Measurements from ENCODE around the gene PRKCE.

PRKCE gene

DNA sequence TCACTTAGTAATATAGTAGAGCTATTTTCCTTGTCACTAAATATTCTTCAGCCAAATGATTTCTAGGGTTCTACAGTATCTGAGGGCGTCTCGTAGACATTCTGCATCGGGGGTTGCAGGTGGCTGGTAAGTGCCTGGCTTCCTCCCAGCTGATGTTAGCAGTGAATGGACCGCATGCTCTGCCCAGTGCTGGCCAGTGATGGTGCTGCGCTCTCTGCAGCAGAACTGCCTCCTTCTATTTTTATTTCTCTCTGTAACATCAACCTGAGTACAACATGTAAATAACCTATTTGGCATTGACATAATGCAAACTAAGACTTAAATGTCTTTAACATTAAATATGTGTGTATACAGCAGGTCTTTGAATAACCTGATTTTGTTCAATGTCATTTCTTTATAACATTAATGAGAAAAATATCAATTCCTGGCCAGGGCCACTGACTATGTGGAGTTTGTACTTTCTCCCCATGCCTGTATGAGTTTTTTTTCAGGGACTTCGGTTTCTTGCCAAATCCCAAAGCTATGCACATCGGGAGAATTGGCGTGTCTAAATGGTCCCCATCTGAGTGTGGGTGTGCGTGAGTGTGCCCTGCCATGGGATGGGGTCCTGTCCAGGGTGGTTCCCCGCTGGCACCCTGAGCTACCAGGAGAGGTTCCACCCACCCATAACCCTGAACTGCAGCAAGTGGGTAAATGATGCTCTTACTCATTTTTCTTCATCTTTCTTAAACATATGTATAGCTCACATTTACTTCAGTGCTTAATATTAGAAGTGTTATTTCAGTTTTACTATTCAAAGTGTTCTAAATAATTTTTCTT is 367.5 kb downstream of the PRKCE start:
- DNase-seq (ENCODE audit: low read depth): no peak

DNA sequence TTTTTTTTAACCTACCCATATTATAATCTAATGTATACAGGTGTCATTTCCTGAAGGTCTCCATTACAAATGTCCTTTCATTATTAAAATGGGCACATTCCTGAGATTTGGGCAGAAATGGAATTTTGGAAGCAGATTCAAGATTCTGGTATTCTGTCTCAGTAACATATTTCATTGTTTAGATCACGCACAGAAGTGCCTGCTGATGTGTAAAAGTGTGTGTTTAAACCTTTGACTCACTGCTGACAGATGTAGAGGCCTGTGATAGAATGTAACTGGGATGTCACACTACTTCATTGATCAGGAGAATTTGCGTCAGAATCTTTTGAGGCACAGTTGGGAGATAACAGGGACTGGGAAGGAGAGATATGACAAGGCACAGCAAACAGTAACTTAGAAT is 368.9 kb downstream of the PRKCE start:
- no peak for DNase-seq (ENCODE audit: low read depth)

DNA sequence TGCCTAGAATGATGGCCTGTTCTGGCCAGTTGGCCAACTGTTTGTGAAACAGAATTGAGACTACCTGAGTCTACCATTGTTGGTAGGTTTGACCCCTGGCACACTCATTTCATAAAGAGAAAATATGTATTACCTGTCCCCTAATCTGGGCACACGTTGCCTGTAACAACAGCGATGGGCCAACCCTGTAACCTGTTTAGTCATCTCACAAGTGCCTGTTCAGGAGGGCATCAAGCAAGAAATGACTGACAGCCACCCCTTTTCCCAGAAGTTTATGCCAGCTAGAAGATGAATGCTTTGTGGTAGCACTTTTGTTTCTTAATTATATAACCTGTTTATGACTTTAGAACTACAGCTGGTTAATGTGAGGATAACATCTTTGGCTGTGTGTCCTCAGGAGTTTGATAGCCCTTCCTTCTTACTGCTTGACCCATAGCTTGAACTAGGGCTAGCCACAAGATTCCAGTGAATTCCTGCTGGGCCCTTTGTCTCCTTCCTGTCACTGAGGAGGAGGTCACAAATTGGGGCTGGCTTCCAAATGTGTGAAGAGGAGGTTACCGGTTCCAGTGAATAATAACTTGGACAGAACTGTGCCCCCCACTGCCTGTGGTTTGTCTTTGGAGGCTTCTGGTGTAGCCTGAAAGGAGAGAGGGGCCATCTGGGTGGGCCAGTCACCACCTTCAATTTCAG is 371.8 kb downstream of the PRKCE start:
- DNase-seq (ENCODE audit: low read depth): no peak

DNA sequence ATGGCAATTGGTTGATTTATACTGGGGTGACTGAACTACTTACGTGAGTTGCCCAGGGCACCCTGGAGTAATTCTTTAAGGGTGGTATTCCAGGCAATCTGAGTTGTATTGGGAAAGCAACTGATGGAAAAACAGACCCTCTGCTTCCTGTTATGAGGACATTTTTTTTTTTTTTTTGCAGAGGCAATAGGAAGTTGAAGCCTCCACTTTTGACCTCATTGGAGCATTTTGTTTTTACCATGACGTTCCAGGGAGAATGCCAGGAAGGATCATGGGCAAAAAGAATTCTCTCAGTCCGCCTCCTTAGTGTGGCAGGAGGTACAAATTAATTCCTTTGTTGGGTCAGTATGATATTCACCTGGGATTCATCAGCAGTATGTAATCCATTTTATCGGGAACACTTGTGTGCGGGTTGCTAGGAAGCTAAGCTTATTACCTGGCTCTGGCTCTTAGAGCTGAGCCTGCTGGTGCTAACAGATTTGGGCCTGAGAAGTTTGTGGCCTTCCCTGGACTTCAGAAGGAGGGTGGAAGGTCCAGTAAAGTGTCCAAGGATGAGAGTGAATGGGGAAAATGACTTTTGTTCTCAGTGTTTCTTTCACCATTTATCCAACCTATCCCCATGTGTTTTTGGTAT is 372.8 kb downstream of the PRKCE start:
- DNase-seq (ENCODE audit: low read depth): no peak

DNA sequence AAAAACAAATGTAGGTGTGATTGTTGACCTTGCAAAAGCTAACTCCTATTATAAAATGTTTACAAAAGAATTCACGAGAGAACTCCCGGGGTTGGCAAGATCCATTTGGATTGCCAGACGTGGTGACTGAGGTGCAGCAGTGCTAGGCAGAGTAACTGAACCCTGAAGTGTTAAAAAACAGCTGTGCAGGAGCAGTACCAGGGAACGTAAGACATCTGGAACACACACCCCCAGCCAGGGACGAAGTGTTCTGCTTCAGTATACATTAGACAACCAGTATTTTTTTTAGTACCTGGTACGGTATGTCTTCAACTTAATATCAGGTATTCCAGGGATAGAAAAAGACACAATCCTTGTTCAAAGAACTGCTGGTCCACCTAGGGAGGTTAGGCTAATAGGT is 373.6 kb downstream of the PRKCE start:
- DNase-seq (ENCODE audit: low read depth): no peak

DNA sequence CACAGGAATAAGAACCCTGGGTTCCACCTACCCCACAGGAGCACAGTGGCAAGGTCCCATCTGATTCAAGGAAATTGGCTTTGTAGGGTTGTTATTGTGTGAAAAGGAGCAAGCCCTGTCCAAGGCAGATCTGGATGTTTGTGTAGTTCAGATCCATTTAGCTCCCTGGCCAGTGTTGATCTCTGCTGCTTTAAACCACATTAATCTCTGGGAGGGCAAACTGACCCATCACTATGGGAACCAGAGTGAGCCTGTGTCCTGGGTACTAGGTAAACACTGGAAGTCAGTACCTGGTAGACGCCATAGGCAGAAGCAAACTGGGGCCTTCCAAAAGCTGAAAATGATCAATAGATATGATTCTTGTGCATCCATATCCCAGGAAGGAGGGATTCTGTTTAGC is 374.2 kb downstream of the PRKCE start:
- DNase-seq (ENCODE audit: low read depth): no peak

DNA sequence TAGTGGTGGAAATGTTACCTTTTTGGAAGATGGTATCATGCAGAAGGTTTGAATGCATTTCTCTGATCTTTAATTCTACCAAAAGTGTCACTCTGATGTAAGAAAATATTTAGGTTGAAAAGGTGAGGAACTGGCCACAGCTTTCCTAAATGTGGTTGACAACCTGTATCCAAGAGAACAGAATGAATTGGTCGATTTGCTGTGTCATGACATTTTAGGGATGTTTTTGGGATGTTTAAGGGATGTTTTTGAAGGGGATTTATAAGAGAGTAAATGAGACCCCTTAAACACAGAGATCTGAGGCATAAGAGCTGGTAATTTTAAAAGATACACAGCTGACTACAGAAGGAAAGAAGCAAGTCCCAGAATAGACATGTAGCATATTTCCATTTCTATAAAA is 375.0 kb downstream of the PRKCE start:
- no peak for DNase-seq (ENCODE audit: low read depth)

DNA sequence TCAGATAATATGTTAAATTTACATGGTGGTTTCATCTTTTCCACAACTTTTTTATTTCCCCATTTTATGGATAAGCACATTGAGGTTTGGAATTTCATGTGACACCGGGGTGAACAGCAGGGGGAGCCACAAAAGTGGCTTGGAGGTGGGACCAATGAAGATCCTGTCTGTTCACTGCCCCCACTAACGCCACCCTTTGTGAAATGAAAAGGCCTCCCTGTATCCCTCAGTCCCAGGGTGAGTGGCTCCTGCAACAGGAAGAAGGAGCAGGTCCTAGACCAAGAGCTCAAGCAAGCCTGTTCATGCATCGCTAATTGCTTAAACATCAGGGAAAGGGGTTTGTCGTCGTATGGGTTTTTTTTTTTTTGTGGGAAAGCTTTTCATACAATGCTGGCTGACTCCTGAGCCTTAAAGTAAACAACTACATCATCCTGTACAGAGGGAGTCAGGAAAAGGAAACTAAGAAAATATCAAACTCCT is 377.9 kb downstream of the PRKCE start:
- no peak for DNase-seq (ENCODE audit: low read depth)

DNA sequence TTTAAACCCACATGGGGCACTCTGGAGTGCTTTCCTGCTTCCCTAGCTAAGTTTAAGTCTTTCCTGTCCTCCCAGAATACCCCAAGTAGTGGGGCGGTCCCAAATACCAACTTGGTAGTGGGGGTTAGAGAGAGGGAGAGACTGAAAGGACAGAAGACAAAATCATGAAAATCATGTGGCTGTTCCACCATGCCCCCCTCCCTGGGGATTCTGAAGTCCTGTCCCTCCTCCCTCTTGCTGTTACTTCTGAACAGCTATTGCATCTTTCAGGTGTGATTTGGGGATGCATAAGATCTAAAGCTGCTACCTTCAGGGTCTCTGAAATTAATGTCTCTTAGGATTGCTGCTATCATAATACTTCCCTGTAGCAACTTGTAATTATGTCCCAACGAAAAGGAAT is 378.9 kb downstream of the PRKCE start:
- DNase-seq (ENCODE audit: low read depth): no peak

DNA sequence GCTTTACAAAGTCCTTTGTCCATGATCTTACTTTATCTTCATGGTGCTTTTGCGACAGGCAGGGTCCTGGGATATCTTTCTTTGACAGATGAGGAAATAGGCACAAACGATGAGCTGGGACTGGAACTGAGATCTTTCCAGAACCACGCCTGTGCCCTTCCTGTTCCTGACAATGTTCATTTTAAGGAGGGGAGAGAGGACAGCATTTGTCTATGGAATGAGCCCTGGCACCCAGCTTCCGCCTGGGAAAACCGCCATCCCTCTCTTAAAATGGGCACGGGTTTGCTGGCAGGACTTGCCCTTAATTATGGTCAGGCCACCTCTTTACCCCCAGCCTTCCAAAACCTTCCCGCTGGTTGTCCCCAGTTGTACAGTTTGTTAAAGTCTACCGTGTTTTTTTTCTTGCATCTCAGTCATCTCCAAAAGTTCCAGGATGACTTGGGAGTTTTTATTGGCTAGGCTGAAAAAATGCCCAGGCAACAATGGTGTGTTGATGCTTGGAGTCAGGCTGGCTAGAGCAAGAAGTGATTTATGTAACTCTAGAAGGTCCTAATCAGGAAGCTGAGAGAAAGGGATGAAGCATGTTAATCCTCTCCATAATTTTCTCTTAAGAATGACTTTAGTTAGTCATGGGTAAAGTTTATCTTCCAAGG is 380.8 kb downstream of the PRKCE start:
- DNase-seq (ENCODE audit: low read depth): no peak

DNA sequence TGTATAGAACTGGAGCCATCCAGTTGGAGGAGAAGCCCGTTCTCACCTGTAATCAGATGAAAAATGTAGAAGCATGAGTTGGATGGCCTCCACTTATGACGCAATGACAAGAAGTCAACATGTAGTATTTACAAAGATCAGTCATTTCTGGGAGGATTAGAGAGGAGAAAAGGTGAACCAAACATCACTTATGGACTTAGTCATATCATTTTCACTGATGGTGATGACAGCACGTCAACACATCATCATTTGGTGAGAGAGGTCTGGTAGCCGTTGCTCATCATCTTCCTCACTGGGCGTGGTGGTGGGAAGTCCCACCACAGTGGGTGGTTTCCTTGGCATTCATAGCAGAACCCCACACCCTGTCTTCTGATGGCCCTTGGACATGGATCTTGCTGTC is 381.5 kb downstream of the PRKCE start:
- DNase-seq (ENCODE audit: low read depth): no peak

DNA sequence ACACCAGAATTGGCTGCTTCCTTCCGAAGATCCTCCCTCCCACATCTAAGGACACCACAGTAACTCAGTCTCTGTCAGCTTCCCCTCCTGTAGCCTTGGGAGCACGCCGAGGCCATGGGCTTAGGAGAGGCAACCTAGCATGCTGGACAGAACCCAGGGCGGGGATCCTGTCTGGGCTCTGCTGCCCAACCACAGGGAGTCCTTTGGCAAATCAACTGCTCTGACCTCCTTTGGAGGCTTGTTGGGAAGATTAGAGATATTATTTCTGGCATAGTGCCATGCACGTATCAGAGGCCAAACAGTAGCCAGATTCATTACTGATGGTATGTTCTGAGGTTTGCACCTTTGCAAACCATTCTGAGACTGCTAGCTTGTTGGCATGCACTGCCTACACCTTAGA is 383.1 kb downstream of the PRKCE start:
- DNase-seq (ENCODE audit: low read depth): no peak

DNA sequence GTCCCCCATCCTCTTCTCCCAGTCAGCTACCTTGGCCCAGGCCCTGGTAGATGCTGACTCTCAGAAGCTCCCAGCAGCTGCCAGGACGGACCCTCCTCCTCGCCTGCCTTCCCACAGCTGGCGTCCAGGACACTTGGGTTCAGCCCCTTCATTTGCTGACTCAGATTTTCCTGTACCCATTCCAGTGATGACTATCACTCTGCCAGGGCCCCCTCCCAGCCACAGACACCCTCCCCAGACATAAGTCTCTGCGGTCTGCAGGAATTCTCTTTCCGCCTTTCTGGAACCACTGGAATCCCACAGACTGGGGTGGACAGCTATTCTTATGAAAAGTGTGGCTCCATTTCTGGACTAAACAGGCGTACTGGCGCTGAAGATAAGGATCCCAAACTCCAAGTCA is 385.5 kb downstream of the PRKCE start:
- no peak for DNase-seq (ENCODE audit: low read depth)

DNA sequence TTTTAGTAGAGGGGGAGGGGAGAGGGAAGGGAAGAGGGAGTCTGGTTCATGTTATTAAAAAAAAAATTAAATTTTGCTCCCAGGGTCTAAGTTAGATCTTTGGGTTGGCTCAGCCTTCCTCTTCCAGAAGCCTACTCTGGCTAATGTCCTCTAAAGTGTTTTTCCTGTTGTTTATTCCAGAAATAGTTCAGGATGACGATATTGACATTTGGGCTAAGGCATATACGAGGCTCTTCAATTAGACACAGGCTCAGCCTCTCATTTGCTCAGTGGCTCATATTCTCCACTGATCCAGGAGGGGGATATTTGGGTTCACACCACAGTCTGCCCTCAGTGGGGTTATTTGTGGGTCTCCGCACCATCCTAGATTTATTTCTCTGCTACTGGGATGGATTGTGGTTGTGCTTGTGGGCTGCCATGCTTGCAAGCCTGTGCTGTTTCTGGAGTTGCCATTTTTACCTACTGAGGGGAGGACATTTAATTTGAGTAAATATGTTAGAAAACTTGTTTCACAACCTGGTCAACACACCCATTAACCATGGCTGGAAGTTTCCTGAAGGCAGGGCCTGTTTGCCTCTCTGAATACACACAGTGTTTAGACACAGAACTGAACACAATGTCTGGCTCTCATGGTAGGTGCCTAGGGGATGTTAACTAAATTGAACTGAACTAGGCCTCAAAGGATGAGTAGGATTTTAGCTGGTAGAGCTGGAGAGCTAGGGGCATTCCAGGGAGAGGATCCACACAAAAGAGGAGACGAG is 388.2 kb downstream of the PRKCE start:
- DNase-seq (ENCODE audit: low read depth): no peak

DNA sequence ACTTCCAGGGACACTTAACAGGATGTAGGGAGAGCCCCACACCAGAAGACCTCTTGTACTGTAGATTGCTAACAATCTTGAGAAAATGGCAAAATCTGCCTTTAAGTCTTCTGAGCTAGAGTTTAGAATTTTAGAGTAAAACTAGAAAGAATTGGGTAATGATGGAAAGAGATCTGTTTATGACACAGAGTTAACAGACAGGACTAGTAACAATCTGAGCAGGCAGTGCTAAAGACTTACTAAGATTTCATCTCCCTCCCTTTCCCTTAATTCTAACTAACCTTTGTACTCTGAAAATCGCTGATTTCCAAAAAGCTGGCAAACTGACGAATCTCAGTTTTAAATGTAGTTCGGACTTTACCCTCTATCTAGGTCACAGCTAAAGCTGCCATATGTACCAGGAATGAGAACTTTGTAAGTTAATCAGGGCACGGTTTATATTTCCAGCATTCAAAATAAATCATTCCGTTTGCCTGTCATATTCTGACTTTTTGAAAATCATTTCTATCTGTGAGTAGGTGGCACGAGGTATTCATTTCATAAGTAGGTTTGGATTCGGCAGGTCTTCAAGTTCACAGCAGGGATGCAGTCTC is 389.2 kb downstream of the PRKCE start:
- no peak for DNase-seq (ENCODE audit: low read depth)

DNA sequence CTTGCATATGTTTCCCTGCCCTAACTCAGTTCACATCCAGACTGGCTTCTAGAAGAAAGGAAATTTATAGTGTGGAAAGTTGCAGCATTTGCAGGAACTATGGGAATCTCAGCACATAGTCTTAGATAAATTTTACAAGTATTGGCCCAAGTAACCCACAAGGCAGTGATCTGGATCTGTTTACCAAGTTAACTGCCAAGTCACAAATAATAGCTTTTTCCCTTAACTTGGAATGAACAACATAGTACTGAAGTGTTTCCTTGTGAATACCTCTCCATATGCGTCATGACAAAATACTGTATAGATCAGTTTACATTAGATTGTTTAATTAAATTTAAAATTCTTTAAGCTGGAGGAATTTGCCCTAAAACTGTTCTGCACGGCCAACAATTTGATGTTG is 390.0 kb downstream of the PRKCE start:
- no peak for DNase-seq (ENCODE audit: low read depth)

DNA sequence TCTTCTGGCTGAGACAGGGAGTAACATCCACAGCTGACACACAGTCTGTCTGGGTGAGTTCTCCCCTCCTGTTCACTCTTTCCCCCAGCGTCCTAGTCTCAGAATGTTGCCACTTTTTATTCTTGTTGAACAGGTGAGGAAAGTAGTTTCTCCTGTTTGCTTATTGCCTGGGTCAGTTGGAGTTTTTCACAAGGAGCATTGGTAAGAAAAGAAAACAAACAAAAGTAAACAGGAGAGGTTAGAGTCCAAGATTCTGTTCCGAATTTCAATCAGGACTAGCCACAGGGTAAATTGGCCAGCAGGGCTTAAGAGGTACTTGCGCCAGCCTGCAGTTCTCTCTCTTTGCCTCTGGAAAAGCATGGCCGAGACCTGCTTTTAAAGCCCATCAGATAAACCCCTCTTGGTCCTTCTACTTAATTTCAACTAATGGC is 390.7 kb downstream of the PRKCE start:
- DNase-seq (ENCODE audit: low read depth): no peak

DNA sequence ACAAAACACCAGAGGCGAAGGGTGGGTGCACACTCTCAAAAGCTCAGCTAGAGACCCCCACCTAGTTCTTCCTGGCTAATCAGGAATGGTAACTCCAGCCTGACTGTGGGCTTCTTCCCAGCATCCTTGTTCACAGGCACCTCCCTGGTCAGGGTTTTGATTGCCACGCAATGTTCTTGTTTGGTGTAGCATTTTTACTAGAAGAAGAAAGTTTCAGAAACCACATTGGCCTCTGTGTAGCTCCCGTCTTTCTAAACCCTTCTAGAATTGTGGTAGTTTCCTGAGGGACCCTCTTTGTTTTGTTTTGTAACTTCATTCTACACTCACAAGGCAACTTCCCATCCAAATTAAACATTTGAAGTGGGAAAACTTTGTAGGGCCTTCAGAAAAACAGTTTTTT is 391.2 kb downstream of the PRKCE start:
- no peak for DNase-seq (ENCODE audit: low read depth)

DNA sequence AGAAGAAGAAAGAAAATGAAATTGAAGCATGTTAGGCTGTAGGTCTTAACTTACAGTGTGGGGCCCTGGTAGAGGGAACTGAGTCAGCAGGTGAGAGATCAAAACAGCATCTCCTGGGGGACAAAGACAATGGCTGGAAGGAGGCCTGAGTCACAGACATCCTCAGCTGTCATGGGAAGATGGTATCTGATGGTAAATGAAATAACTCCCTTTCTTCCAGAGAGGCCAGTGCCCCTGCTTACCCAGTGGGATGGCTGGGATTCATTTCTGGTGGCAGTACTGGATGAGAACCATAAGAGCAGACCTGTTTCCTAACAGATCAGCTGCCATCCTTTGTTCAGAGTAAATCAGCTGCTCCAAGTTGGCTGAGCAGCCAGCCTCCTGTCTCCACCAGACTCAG is 394.4 kb downstream of the PRKCE start:
- DNase-seq (ENCODE audit: low read depth): no peak

DNA sequence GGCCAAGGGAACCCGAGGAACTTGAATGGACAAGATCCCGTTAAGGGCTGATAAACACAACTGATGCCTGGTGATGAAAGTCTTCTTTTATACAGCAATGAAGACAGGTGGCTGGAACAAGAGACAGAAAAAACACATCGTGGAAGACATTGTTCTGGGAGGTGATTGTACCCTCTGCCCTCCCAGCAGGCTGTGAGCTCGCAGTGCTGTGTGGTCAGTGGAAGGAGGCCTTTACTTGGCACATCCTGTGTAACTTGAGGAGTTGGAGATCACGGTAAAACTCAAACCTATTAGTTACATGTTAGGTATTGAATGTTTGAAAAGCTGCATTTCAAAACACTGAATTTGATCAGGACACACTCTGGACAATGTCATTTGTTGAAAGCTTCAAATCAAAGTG is 395.8 kb downstream of the PRKCE start:
- no peak for DNase-seq (ENCODE audit: low read depth)

DNA sequence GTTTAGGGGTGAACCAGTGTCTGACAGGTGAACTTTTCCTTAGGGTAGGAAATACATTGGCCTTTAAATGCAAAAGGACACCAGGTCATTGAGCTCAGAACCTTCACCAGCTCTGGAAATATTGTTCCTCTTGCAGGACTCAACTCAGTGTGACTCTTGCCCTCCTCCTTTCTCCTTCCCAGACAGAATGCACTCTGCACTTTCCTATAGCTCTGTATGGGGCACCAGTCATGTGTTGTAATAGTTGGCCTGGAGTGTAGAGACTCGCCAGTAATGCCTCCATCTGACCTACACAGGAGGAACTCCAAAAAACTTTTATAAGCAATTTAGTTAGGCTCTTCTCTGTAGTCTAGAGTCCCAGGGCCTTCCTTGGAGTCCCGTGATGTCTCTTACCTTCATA is 397.2 kb downstream of the PRKCE start:
- DNase-seq (ENCODE audit: low read depth): no peak

DNA sequence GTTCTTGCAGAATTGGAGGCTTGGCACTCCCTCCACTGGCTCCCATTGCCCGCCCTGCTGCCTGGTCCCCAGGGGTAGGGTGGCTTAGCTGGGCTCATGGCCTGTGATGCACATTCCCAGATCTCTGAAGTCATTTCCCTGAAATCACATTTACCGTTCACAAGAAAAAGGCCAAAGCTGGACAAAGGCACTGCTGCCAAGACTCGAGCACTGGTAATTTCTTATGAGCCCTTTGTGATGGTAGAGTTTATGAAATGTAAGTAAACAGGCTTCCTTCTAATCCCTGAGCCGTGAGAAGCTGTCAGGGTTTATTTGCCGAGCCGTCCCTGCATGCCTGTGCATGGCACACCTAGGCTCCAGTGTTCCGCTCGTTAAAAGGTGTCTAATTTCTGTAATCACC is 398.6 kb downstream of the PRKCE start:
- no peak for DNase-seq (ENCODE audit: low read depth)

All from activated T-cell treated with anti-CD3 and anti-CD28 coated beads for 1 hour (primary cell).